Measurements from ENCODE around the gene ATM. TPM values are rescaled to one million over a fixed set of nuclear protein-coding genes. Genes with fewer than 3 reads are reported as not detected.

Gene ATM
- total RNA-seq, 1 donor from 2014 or later = 72.1 TPM

- DNase-seq (ENCODE audit: extremely low spot score, unreplicated experiment) = no peak
- Mint-ChIP-seq H3K27me3 (ENCODE audit: unreplicated experiment) (no peaks in the 10 kb centered on the region), H3K4me3 (ENCODE audit: unreplicated experiment) (no peak overlapping the region), H3K9me3 (ENCODE audit: unreplicated experiment) (peaks cover 9% of the 10 kb centered on the region), H3K36me3 (ENCODE audit: unreplicated experiment) (peaks cover 30% of the 10 kb centered on the region), H3K27ac (ENCODE audit: unreplicated experiment) (no peak overlapping the region), H3K4me1 (ENCODE audit: unreplicated experiment) (no peaks in the 10 kb centered on the region)
- TF ChIP-seq CTCF (IDR thresholded peaks at IDR 0.05) = no peak
Measured at GRCh38 chr11:108206171-108206570, 16.7 kb upstream of the ATM start.

GRCh38 chr11:108206969-108207682, 15.7 kb upstream of the ATM start:
- peaks cover 35% of the 10 kb centered on the region for H3K36me3 Mint-ChIP-seq (ENCODE audit: unreplicated experiment)
- H3K4me1 Mint-ChIP-seq (ENCODE audit: unreplicated experiment) = no peaks in the 10 kb centered on the region
- no peak for TF ChIP-seq CTCF (IDR thresholded peaks at IDR 0.05)
- no peak overlapping the region for H3K27ac Mint-ChIP-seq (ENCODE audit: unreplicated experiment)
- H3K9me3 Mint-ChIP-seq (ENCODE audit: unreplicated experiment) = peaks cover 9% of the 10 kb centered on the region
- no peak overlapping the region for H3K4me3 Mint-ChIP-seq (ENCODE audit: unreplicated experiment)
- no peak for DNase-seq (ENCODE audit: extremely low spot score, unreplicated experiment)
- H3K27me3 Mint-ChIP-seq (ENCODE audit: unreplicated experiment) = no peaks in the 10 kb centered on the region

GRCh38 chr11:108207683-108208060, 15.2 kb upstream of the ATM start:
- peaks cover 9% of the 10 kb centered on the region for H3K9me3 Mint-ChIP-seq (ENCODE audit: unreplicated experiment)
- H3K27ac Mint-ChIP-seq (ENCODE audit: unreplicated experiment) = no peak overlapping the region
- H3K4me1 Mint-ChIP-seq (ENCODE audit: unreplicated experiment) = no peaks in the 10 kb centered on the region
- no peaks in the 10 kb centered on the region for H3K27me3 Mint-ChIP-seq (ENCODE audit: unreplicated experiment)
- H3K36me3 Mint-ChIP-seq (ENCODE audit: unreplicated experiment) = peaks cover 38% of the 10 kb centered on the region
- no peak overlapping the region for H3K4me3 Mint-ChIP-seq (ENCODE audit: unreplicated experiment)
- no peak for TF ChIP-seq CTCF (IDR thresholded peaks at IDR 0.05)
- DNase-seq (ENCODE audit: extremely low spot score, unreplicated experiment) = no peak

- TF ChIP-seq CTCF (IDR thresholded peaks at IDR 0.05) = no peak
- H3K4me3 Mint-ChIP-seq (ENCODE audit: unreplicated experiment) = no peak overlapping the region
- H3K27me3 Mint-ChIP-seq (ENCODE audit: unreplicated experiment) = no peaks in the 10 kb centered on the region
- no peaks in the 10 kb centered on the region for H3K4me1 Mint-ChIP-seq (ENCODE audit: unreplicated experiment)
- DNase-seq (ENCODE audit: extremely low spot score, unreplicated experiment) = no peak
- peaks cover 41% of the 10 kb centered on the region for H3K36me3 Mint-ChIP-seq (ENCODE audit: unreplicated experiment)
- no peak overlapping the region for H3K27ac Mint-ChIP-seq (ENCODE audit: unreplicated experiment)
- peaks cover 4% of the 10 kb centered on the region for H3K9me3 Mint-ChIP-seq (ENCODE audit: unreplicated experiment)
Measured at GRCh38 chr11:108210441-108210840, 12.4 kb upstream of the ATM start.

GRCh38 chr11:108213784-108214183, 9.1 kb upstream of the ATM start:
- H3K4me3 Mint-ChIP-seq (ENCODE audit: unreplicated experiment) = no peak overlapping the region
- no peaks in the 10 kb centered on the region for H3K27me3 Mint-ChIP-seq (ENCODE audit: unreplicated experiment)
- TF ChIP-seq CTCF (IDR thresholded peaks at IDR 0.05) = no peak
- peaks cover 4% of the 10 kb centered on the region for H3K4me1 Mint-ChIP-seq (ENCODE audit: unreplicated experiment)
- H3K36me3 Mint-ChIP-seq (ENCODE audit: unreplicated experiment) = peaks cover 28% of the 10 kb centered on the region
- H3K9me3 Mint-ChIP-seq (ENCODE audit: unreplicated experiment) = peaks cover 4% of the 10 kb centered on the region
- H3K27ac Mint-ChIP-seq (ENCODE audit: unreplicated experiment) = no peak overlapping the region
- DNase-seq (ENCODE audit: extremely low spot score, unreplicated experiment) = no peak
